ENCODE measurements around the gene FYN.

FYN gene

GRCh38 chr6:111624401-111625098 is 248.7 kb downstream of the FYN start:
- peak in 1 of 2 donors; percentile 32 for DNase-seq

- DNase-seq = no peak
Observed at GRCh38 chr6:111623046-111623718, 250.1 kb downstream of the FYN start.

- DNase-seq = no peak
Observed at GRCh38 chr6:111620169-111620568, 253.1 kb downstream of the FYN start.

GRCh38 chr6:111618407-111618806 is 254.8 kb downstream of the FYN start:
- no peak for DNase-seq

- DNase-seq = no peak
Observed at GRCh38 chr6:111617149-111617548, 256.1 kb downstream of the FYN start.

GRCh38 chr6:111615916-111616612 is 257.2 kb downstream of the FYN start:
- no peak for DNase-seq

GRCh38 chr6:111614833-111615582 is 258.2 kb downstream of the FYN start:
- DNase-seq = peak; percentile 39 to 52

- no peak for DNase-seq
Observed at GRCh38 chr6:111612379-111612778, 260.9 kb downstream of the FYN start.

- DNase-seq = no peak
Observed at GRCh38 chr6:111610548-111611172, 262.6 kb downstream of the FYN start.
